Endothelial cell of umbilical vein (primary cell): ENCODE data around the gene LRRIQ1. TPM values are rescaled to one million over a fixed set of nuclear protein-coding genes. Genes with fewer than 3 reads are reported as not detected.

Experiments used
- BruUV-seq: library from RNA; stranded (reverse); fragments of 400-500 nt; replicated peaks from 2 replicates; lab custom pipeline; 2021; lab: Mats Ljungman, UMichigan
- CTCF ChIA-PET: fragments of 300-600, 350-600 bp; sonication (Branson Sonifier 250); formaldehyde crosslinking; loops from one replicate; lab custom pipeline; 2021; ENCODE audit warnings: antibody characterized with exemption, inconsistent platforms; lab: Charles Lee
- POLR2A ChIA-PET: fragments of 300-600, 350-600 bp; sonication (Branson Sonifier 250); formaldehyde crosslinking; loops from one replicate; lab custom pipeline; 2021; ENCODE audit warnings: antibody characterized with exemption, inconsistent platforms; lab: Charles Lee
- DNase-seq: peaks from one replicate; pipeline ENCODE4 v3.0.0-alpha.2; 2011; ENCODE audit warnings: low read depth, low spot score
- FAIRE-seq: peaks from 2 replicates; lab custom pipeline; 2011; peaks lifted over from hg19 to GRCh38; lab: Jason Lieb, UNC
- H2AFZ ChIP-seq: 2 replicates; pipeline ENCODE4 v1.6.0; 2012; ENCODE audit warnings: low read depth, low read length, control low read depth, inconsistent platforms
- H3K27ac ChIP-seq: 2 replicates; pipeline ENCODE4 v1.5.1; 2011; ENCODE audit warnings: low read depth, mild to moderate bottlenecking, control low read depth, low read length, moderate library complexity; ENCODE audit not compliant: insufficient read depth
- H3K27me3 ChIP-seq, 2 experiments: 2 replicates each; pipeline versions ENCODE4 v1.6.0 to v1.6.1; 2011; ENCODE audit warnings: low read length in 2 of 2, mixed read lengths in 1 of 2; ENCODE audit not compliant: control insufficient read depth in 2 of 2, insufficient read depth in 2 of 2
- H3K36me3 ChIP-seq, 2 experiments: 2 replicates in 1 of 2; 3 replicates in 1 of 2; pipeline ENCODE4 v1.5.1; 2011; ENCODE audit warnings: low read length in 2 of 2, mild to moderate bottlenecking in 1 of 2, moderate library complexity in 1 of 2; ENCODE audit not compliant: control insufficient read depth in 2 of 2, insufficient read depth in 2 of 2; ENCODE audit errors: extremely low read depth in 1 of 2
- H3K4me1 ChIP-seq: 3 replicates; pipeline ENCODE4 v1.5.1; 2011; ENCODE audit warnings: mild to moderate bottlenecking, low read length; ENCODE audit not compliant: control insufficient read depth, insufficient read depth; ENCODE audit errors: extremely low read depth
- H3K4me2 ChIP-seq: 2 replicates; pipeline ENCODE4 v1.6.1; 2011; ENCODE audit warnings: low read length, control low read depth, mixed read lengths; ENCODE audit not compliant: insufficient read depth
- H3K4me3 ChIP-seq, 3 experiments: fragments of 200-600 bp in 1 of 3; sonication (generic), shearing (Covaris generic) in 1 of 3; replicated peaks in 1 of 3; 2 replicates each; pipeline ENCODE4 v1.5.1; 2011 to 2016; ENCODE audit warnings: control low read depth in 3 of 3, low read length in 3 of 3, mild to moderate bottlenecking in 2 of 3, inconsistent platforms in 1 of 3, low read depth in 1 of 3, moderate library complexity in 1 of 3; ENCODE audit not compliant: insufficient read depth in 1 of 3
- H3K79me2 ChIP-seq: 2 replicates; pipeline ENCODE4 v1.6.0; 2012; ENCODE audit warnings: low read length, inconsistent platforms; ENCODE audit not compliant: control insufficient read depth, insufficient read depth
- H3K9ac ChIP-seq: replicated peaks from 2 replicates; pipeline ENCODE3; 2011; ENCODE audit warnings: low read length, control low read depth; ENCODE audit not compliant: insufficient read depth; ENCODE audit errors: extremely low read depth
- H3K9me1 ChIP-seq: replicated peaks from 3 replicates; pipeline ENCODE4 v1.6.0; 2011; ENCODE audit warnings: mild to moderate bottlenecking, low read length; ENCODE audit not compliant: control insufficient read depth, insufficient read depth; ENCODE audit errors: extremely low read depth
- H3K9me3 ChIP-seq: replicated peaks from 2 replicates; pipeline ENCODE4 v1.5.1; 2012; ENCODE audit warnings: low read length, inconsistent platforms; ENCODE audit not compliant: control insufficient read depth, insufficient read depth
- H4K20me1 ChIP-seq: replicated peaks from 2 replicates; pipeline ENCODE3; 2011; ENCODE audit warnings: mild to moderate bottlenecking, low read length; ENCODE audit not compliant: control insufficient read depth, insufficient read depth; ENCODE audit errors: extremely low read depth
- EZH2 ChIP-seq: IDR thresholded peaks from 2 replicates; pipeline ENCODE4 v1.6.1; 2012; ENCODE audit warnings: borderline replicate concordance, low read depth, mild to moderate bottlenecking, moderate library complexity, low read length, inconsistent platforms; ENCODE audit not compliant: severe bottlenecking
- FOS ChIP-seq: IDR thresholded peaks from 2 replicates; pipeline ENCODE4 v1.6.1; 2011; ENCODE audit warnings: mild to moderate bottlenecking, low read length, moderate library complexity, borderline replicate concordance; ENCODE audit not compliant: insufficient read depth
- GATA2 ChIP-seq: IDR thresholded peaks from 2 replicates; pipeline ENCODE4 v1.7.0; 2011; ENCODE audit warnings: low read depth, mild to moderate bottlenecking, moderate library complexity, mixed read lengths, low read length; ENCODE audit not compliant: insufficient read length, insufficient read depth
- JUN ChIP-seq: IDR thresholded peaks from 2 replicates; pipeline ENCODE4 v1.6.1; 2011; ENCODE audit warnings: borderline replicate concordance, low read depth; ENCODE audit not compliant: insufficient read length, insufficient read depth
- MYC ChIP-seq: IDR thresholded peaks from one replicate; pipeline ENCODE4 v1.6.1; 2011; ENCODE audit warnings: mild to moderate bottlenecking, low read depth, low read length
- POLR2A ChIP-seq: IDR thresholded peaks from 2 replicates; pipeline ENCODE4 v1.6.1; 2012; ENCODE audit warnings: low read depth, mild to moderate bottlenecking, control low read depth, low read length
- POLR2AphosphoS5 ChIP-seq: IDR thresholded peaks from 2 replicates; pipeline ENCODE4 v1.6.1; 2012; ENCODE audit warnings: low read depth, mild to moderate bottlenecking, control low read depth, low read length, moderate library complexity; ENCODE audit not compliant: insufficient read depth
- dilution Hi-C: fragments of 300-500 bp; cut with MboI; formaldehyde crosslinking; loops from one replicate; pipeline ENCODE4 v1.15.0; 2019; ENCODE audit warnings: low sequenced_read_pairs; ENCODE audit not compliant: extremely low pct_ligation_motif_present
- intact Hi-C: fragments of 100-400 bp; cut with micrococcal nuclease; formaldehyde crosslinking; loops from one replicate; pipeline ENCODE4 v1.10.0; 2022
- polyA plus RNA-seq, 4 experiments: library from polyadenylated mRNA; depleted of rRNA in 3 of 4; stranded (reverse) in 3 of 4; unstranded in 1 of 4; fragments of >200 nt; gene quantifications; 2 replicates each; pipeline versions ENCODE4 v1.2.1 to v1.2.3, GENCODE V29; 2011 to 2012; ENCODE audit warnings: missing spikeins in 1 of 4
- total RNA-seq: library from RNA; stranded (reverse); gene quantifications from 2 replicates; pipeline ENCODE4 v1.2.3, GENCODE V29; 2021
- TF ChIP-seq, protein P1 (sequence below), 2 donors: IDR thresholded peaks; 1 replicate in 1 of 2; 2 replicates in 1 of 2; pipeline ENCODE4 v1.5.1; 2011; ENCODE audit warnings: low read length in 2 of 2, mild to moderate bottlenecking in 2 of 2, moderate library complexity in 2 of 2, control low read depth in 1 of 2, inconsistent platforms in 1 of 2, low read depth in 1 of 2; ENCODE audit not compliant: insufficient read depth in 1 of 2; ENCODE audit errors: extremely low read depth in 1 of 2
- TF ChIP-seq, protein P2 (sequence below): IDR thresholded peaks from 2 replicates; pipeline ENCODE4 v1.6.1; 2011; ENCODE audit not compliant: insufficient read depth, insufficient read length

The LRRIQ1 gene
- total and polyA plus RNA-seq, 2 donors (not counting 3 experiments of a cell fraction or from before 2014, with no cell fraction given) = 0.08 to 0.20 TPM

DNA sequence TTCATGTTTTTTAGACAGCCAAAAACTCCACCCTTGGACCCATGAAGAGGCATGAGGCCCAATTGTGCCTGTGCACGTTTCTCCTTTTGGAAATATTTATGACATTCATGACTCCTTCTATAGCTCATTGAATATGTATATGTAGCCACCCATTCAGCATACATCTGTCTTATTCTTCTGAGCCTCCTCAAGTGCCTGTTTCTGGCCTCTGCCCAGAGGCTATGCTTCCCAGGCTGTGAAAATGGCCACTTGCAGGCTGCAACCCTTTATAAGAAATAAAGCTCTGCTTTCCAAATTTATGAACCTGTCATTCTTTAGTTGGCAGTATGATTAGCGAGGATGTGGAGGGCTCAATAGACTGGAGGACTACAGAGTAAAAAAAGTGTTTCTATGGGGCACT, 35.4 kb upstream of the LRRIQ1 start:
- CTCF ChIA-PET = no interaction called here
- H3K79me2 ChIP-seq = no peaks in the 10 kb centered on the region
- POLR2A ChIA-PET = no interaction called here
- no peaks in the 10 kb centered on the region for H3K9me1 ChIP-seq
- H3K4me2 ChIP-seq = no peak overlapping the region
- no peak overlapping the region for H3K9ac ChIP-seq
- dilution Hi-C loops (no loop called here), intact Hi-C loops (no loop called here)
- no peaks in the 10 kb centered on the region for H3K27me3 ChIP-seq
- H3K27ac ChIP-seq = no peak overlapping the region
- peaks cover under 1% of the 10 kb centered on the region for H3K4me1 ChIP-seq
- H2AFZ ChIP-seq = no peak overlapping the region
- BruUV-seq = no TSS peak
- no peak for DNase-seq
- no peaks in the 10 kb centered on the region for H3K9me3 ChIP-seq
- no peaks in the 10 kb centered on the region for H4K20me1 ChIP-seq
- TF ChIP-seq POLR2A (no peak), GATA2 (no peak), MYC (no peak), FOS (no peak)
- TF ChIP-seq, protein P1, sequence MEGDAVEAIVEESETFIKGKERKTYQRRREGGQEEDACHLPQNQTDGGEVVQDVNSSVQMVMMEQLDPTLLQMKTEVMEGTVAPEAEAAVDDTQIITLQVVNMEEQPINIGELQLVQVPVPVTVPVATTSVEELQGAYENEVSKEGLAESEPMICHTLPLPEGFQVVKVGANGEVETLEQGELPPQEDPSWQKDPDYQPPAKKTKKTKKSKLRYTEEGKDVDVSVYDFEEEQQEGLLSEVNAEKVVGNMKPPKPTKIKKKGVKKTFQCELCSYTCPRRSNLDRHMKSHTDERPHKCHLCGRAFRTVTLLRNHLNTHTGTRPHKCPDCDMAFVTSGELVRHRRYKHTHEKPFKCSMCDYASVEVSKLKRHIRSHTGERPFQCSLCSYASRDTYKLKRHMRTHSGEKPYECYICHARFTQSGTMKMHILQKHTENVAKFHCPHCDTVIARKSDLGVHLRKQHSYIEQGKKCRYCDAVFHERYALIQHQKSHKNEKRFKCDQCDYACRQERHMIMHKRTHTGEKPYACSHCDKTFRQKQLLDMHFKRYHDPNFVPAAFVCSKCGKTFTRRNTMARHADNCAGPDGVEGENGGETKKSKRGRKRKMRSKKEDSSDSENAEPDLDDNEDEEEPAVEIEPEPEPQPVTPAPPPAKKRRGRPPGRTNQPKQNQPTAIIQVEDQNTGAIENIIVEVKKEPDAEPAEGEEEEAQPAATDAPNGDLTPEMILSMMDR (IDR thresholded peaks at IDR 0.05; ENCODE audit: extremely low read depth in 1 of 2, insufficient read depth in 1 of 2, low read depth in 1 of 2, low read length in 2 of 2) = no peak
- no peak for FAIRE-seq
- no peaks in the 10 kb centered on the region for H3K36me3 ChIP-seq
- H3K4me3 ChIP-seq = no peak overlapping the region

DNA sequence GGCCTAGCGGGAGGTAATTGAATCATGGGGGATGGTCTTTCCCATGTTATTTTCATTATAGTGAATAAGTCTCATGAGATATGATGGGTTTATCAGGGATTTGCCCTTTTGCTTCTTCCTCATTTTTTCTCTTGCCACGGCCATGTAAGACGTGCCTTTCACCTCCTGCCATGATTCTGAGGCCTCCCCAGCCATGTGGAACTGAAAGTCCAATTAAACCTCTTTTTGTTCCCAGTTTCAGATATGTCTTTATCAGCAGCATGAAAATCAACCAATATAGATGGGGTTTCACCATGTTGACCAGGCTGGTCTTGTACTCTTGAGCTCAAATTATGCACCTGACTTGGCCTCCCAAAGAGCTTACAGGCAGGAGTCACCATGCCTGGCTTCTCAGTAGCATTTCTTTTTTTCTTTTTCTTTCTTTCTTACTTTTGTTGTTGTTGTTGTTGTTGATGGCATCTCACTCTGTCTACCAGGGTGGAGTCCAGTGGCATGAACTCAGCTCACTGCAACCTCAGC, 33.3 kb upstream of the LRRIQ1 start:
- dilution Hi-C loops (no loop called here), intact Hi-C loops (no loop called here)
- BruUV-seq = no TSS peak
- H3K27me3 ChIP-seq = no peaks in the 10 kb centered on the region
- no peak overlapping the region for H3K4me3 ChIP-seq
- no peaks in the 10 kb centered on the region for H3K9me1 ChIP-seq
- no peak for DNase-seq
- H3K79me2 ChIP-seq = no peaks in the 10 kb centered on the region
- H3K27ac ChIP-seq = no peak overlapping the region
- H2AFZ ChIP-seq = no peak overlapping the region
- CTCF ChIA-PET = no interaction called here
- no peaks in the 10 kb centered on the region for H3K36me3 ChIP-seq
- no peaks in the 10 kb centered on the region for H3K4me1 ChIP-seq
- no peak for FAIRE-seq
- H3K9me3 ChIP-seq = no peaks in the 10 kb centered on the region
- POLR2A ChIA-PET = no interaction called here
- TF ChIP-seq MYC (no peak), GATA2 (no peak), FOS (no peak), POLR2AphosphoS5 (no peak), JUN (no peak), EZH2 (no peak), POLR2A (no peak)
- TF ChIP-seq, protein P2, sequence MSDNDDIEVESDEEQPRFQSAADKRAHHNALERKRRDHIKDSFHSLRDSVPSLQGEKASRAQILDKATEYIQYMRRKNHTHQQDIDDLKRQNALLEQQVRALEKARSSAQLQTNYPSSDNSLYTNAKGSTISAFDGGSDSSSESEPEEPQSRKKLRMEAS = no peak
- TF ChIP-seq, protein P1 (IDR thresholded peaks at IDR 0.05; ENCODE audit: extremely low read depth in 1 of 2, insufficient read depth in 1 of 2, low read depth in 1 of 2, low read length in 2 of 2) = no peak
- H3K4me2 ChIP-seq = no peak overlapping the region
- H3K9ac ChIP-seq = no peak overlapping the region
- H4K20me1 ChIP-seq = no peaks in the 10 kb centered on the region
